NCI-H1092 treated with DMSO at 0.1 percent for 48 hours (cell line): ENCODE results near the gene BCAS1.

Experiments
- DNase-seq: peaks from one replicate; lab custom pipeline; 2025; lab: John Stamatoyannopoulos, UW

Gene BCAS1

DNA sequence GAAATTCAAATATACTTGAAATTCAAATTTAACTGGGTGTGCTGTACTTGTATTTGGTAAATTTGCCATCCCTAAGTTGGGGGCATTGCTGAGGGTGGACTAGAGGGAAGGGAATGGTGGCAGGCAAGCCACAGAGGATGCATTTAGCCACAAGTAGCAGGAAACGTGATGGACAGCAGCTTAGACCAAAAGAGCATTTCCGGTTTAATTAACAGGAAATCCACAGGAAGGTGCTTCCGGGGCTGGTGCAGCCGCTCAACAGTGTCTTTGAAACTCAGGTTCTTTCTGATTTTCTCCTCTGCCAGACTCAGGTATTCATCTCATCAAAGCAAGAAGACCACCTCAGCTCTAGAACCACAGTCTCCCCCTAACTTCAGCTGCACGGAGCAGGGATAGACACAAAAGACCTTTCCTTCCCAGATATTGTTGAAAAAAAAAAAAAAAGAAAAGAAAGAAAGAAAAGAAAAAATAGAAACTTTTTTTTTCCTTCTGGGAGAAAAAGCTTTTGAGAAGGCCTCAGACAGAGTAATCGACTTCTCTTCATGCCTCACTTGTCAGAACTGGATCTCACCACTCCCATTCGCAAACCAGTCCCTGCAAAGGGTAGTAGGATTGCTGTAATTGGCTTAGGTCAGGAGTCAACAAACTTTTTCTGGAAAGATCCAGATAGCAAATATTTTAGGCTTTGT is 8.0 kb upstream of the BCAS1 start:
- DNase-seq = no peak

DNA sequence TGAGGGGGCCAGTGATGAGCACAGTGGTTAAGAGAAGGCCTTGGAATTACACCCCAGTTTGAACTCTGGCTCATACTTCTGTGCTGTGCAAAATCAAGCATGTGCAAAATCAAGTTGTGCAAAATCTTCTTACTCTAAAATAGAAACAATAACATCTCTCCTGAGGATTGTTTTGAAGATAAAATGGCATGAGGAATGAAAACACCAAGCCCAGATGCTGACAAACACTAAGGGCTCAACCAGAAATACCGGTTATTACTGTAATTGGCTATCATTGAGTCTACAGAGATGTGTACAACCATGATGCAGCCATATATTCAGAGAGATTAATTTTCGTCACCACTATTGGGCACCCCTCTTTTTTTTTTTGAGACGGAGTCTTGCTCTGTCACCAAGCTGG is 5.9 kb upstream of the BCAS1 start:
- no peak for DNase-seq

DNA sequence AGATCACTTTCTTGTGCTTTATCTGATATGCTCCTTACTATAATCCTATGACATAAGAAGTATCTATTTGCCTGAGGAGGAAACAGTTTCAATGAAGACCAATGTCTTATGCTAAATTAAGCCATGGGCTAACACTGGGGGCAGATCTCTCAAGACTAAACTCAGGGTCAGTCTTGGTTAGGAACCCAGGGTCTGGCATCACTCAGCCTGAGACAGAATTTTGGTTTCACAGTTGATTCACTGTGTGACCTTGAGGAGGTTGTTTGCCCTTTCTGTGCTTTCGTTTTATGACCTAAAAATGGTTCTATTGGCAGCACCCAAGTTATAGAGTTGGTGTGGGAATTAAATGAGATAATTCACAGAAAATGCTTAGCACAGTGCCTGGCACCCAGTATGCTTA is 4.9 kb upstream of the BCAS1 start:
- DNase-seq = no peak

DNA sequence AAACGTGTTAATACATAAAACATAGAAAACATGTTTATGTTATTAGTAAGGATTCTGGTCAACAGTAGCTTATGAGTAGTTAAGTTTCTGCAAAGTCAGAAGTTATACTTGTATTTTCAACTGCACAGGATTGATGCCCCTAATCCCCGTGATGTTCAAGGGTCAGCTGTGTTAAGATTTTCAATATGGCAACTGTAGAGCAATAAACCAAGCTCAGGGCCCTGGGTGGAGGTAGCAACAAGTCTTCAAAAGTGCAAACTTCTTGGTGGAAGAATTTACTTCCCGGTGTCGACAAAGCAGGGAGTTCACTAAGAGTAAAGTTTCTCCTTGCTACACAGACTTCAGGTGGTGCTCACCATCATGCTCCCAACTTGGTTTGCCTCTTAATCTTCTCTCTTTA is 4.1 kb upstream of the BCAS1 start:
- no peak for DNase-seq

DNA sequence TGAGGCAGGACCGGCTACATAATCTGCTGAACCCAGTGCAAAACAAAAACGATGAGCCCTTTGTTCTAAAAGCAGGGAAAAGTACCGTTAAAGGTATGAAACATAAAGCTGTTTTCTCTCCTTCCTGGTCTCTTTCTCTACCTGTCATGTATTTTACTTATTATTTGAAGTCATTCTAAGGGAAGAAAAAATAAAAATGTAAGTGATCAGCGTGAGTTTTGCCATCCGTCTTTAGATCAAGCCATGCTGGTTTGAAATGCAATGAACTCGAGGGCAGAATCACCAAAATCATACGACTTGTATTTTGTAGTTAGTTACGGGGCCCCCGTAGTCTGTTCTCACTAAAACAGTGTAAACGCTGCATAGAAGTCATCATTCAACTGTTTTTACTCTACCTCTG is 2.9 kb upstream of the BCAS1 start:
- no peak for DNase-seq

DNA sequence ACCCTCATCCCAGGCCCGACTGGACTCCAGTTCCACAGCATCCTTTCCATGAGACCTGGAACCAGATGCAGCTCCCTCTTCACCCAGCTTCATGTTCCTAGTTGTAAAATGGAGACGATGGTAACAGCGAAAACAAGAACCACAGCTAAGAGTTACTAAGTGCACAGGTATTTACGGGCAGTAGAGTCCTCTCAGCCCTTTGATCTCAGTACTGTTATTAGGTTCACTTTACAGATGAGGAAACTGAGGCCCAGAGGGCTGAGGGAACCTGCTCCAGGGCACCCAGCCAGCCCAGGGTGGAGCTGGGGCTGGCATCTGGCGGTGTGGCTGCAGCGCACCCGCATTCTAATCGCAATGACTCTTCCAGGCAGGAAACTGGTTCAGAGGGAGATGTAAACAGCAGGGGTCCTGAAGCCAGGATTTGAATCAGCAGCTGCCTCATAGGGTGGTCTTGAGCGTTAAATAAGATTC is 858 bp downstream of the BCAS1 start:
- no peak for DNase-seq

DNA sequence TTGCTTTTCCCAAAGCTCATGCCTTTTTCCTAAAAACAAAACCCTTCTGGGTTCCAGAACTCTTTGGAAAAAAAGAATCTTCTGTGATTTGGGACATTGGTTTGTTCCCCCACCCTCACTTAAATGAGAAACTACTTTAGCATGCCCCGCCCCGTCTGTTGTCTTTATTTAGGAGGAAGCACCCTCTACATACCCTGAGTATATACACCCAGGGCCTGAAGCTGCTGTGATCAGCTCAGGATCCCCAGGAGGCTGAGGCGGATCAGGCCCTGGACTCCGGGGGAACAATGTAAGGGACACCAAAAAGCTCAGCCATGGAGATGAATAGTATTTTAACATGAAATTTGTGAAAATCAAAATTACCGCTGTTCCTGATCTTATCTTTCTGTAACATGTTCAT is 1.4 kb downstream of the BCAS1 start:
- DNase-seq = no peak

DNA sequence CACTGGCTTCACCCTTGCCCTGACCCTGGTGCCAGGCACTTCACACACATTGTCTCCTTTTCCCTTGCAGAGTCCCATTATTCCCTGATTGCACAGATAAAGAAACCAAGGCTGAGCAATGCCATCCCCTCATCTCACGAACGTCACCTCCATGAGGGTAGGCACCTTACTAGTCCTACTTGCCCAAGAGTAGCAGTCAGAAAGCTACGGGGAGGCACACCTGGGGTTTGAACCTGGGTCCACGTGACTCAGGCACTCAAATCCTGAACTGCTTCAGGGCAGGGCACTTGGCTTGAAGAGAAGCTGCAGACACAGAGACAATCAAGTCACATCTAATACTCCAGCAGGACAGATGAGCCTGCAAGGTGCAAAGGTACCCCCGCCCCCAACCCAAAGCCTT is 1.9 kb downstream of the BCAS1 start:
- no peak for DNase-seq

DNA sequence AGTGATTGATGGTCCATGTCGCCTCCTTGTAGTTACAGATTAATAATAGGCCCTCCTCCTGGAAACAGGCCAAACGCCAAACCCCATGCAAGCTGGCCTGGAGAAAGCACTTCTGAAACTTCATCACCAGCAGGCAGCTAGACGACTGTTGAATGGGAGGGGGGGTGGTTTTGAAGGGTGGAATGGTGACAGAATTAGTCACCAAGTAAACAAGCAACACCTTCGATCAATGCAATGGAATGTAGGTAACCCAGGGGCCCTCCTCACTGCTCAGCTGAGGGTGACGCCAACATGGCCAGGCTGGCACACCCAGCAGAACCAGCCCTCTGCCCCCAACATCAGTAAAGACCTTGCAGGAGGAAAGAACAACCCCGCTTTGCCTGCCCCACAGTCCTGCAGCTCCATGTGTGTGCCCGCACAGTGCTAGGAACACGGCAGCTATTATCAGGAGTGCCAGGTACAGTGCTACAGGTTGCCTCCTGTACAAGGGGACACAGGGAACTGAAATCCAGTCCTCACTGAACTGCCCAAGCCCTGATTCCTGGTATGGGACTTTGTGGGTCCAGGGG is 2.7 kb downstream of the BCAS1 start:
- DNase-seq = no peak

DNA sequence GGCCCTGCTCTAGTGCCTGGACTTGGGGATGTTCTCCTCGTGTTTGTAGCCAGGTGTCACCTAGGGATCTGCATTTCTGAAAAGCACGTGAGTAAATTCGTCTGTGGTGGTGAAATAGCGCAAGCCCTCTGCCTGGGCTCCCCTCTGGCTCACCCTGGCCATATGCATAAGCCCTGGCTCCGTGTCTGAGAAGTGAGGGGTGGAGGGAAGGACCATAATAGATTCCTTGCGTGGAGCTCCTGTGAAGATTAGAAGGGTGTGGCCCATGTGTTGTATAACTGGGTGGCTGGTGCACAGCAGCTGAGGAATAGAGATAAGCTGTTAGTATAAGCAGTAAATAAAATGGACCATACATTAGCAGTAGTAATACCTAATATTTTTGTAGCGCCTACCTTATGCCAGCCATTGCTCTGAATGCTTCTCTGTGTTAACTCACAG is 4.8 kb downstream of the BCAS1 start:
- DNase-seq = no peak

DNA sequence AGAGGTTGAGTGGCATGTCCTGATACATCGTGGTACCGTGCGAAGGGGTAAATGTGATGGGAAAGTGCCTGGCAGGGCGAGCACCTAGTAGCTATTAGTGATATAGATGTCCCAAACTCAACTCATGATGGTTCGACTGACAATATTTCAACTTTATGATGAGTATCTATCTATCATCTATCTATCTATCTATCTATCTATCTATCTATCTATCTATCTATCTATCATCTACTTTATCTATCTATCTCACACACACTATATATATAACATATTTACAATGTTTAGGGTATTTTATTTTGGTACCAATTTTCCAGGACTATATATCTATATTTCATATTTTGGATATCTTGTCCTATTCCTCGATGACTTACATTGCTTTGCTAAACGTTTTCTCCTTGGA is 5.5 kb downstream of the BCAS1 start:
- no peak for DNase-seq

DNA sequence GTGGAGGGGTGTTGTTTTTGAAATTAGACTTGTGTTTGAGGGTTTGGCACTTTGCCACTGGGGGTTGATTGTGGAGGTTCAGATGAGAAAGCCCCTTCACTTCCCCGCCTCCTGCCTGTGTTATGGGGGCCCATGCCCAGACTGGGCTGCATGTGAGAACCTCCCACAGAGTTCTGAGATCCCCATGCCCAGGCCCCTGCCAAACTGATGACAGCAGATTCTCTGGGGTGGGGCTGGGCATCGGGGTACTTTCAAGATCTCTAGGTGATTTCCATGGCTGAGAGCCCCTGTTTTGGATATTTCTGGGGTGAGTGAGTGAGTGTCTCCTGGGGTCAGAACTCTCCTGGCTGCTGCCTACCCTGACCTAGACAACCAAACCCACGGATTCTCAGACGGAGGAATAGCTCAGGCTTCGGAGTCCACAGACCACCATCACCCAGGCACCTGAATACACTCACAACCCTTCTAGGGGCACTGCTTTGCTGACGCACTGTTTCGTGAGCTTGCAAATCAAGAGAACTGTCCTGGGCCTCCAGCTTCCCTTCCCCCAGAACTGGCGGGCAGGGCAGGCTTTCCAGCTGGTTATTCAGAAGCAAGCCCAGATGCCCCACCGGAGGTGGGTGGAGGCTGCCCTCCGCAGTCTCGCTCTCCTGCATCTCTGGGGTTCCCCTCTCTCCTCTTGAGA is 6.3 kb downstream of the BCAS1 start:
- DNase-seq = no peak

DNA sequence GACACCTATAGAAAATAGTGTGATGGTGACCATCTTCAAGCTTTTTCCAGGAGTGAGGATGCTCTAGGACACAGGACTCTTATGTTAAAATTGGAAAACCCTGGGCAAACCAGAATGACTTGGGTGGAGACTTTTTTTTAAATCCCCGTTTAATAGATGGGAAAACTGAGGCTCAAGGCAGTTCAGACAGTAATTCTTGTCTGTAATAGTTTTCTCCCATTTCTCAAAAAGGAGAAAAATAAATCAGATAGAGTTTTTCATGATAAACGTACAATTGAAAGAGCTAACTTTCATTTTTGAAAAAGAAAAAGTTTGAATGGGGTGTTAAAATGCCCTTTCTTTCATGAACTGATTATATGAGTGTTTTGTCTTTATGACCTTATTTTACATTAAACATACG is 6.8 kb downstream of the BCAS1 start:
- no peak for DNase-seq

DNA sequence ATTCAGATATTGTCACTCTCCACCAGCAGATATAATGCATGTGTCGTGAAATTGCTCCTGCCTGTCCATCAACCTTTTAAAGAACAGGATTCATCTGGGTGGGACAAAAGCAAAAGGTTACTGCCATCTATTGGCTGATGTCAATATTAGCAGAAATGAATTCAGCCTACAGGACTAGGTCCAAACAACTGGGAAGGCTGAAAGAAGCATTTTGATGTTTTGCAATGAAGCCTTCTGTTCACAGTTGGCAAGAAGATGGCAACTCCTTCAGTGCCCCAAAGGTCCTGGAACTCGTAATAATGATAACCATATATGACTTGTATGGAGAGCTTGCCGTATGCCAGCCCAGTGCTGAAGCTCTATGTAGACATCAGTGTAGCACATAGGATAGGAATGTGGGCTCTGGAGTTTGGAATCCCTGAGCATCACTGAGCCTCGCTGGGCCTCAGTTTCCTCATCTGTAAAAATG is 7.5 kb downstream of the BCAS1 start:
- peak; percentile 10 for DNase-seq

DNA sequence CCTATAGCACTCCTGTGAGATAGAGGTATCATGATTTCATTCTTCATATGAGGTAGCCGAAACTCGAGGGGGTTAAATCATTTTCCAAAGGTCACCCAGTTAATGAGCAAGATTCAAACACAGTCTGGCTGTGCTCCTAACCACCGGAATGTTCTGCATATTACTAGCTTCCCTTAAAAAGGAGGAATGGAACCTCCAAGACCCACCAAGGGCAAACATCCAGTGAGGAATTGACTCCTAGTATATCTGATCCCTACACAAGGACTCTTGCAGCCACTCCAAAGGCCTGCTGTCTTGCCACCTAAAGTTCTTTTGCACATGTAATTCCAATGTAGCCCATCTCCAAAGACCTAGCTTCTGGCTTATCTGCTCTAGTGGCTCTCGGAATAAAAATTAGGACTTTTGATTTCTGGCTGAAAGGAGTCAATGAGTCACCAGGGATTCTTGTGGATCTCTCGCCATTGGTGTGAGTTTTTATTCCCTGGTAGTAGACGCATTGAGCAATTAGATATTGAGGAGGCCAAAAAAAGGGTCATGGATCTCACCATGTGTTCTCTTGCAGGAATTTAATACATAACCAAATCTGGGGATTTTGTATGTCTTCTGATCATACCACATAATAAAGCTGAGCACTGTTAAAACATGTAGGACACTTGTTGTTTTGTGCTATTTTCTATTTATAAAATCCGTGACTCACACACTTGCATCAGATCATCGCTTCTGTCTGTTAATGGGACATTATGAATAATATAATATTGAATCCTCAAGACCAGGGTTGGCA is 9.1 kb downstream of the BCAS1 start:
- no peak for DNase-seq

DNA sequence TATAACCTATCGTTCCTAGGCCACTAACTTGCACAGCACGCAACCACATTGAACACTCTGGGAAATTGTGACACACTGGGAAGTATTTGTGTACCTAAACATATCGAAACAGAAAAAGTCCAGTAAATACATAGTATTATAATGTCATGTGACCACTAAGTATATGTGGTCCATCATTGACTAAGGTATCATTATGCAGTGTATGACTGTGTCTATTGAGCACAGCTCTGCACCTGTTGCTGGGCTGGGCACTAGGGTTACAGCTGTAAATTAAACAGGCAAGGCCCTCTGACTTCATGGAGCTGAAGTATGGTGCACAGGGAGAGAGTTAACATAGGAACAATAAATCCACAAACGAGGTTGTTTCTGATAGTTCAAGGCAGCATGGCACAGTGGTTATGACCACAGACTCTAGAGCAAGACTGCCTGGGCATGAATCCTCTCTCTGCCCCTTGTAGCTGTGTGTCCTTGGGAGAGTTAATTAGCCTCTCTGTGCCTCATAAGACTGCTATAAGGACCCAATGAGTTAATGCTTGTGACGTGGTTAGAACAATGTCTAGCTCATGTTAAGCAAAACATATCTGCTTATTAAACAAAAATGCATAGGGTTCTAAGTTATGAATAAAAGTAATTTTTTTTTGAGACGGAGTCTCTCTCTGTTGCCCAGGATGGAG is 10.6 kb downstream of the BCAS1 start:
- DNase-seq = no peak

DNA sequence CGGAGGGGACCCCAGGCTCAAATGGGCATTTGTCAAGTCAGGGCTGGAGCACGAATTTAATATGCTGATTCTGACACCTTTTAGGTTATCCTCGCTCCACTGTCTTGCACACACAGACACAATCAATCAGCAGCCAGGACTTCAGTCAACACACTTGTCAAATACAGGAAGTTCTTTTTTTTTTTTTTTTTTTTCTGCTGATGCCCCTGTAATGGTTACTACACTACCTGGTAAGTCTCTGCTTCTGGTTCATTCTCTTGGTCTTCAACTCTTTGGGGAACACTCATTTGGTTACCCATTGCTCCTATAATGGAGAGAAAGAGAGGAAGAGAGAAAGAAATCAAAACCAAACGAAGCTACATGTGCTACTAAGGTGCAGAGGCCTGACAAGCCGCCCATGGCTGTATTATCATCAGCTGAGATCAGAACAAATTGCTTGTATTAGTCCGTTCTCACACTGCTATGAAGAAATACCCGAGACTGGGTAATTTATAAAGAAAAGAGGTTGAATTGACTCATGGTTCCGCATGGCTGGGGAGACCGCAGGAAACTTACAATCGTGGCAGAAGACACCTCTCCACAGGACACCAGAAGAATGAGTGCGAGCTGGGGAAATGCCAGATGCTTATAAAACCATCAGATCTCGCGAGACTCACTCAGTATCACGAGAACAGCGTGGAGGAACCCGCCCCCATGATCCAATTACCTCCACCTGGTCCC is 11.8 kb downstream of the BCAS1 start:
- no peak for DNase-seq

DNA sequence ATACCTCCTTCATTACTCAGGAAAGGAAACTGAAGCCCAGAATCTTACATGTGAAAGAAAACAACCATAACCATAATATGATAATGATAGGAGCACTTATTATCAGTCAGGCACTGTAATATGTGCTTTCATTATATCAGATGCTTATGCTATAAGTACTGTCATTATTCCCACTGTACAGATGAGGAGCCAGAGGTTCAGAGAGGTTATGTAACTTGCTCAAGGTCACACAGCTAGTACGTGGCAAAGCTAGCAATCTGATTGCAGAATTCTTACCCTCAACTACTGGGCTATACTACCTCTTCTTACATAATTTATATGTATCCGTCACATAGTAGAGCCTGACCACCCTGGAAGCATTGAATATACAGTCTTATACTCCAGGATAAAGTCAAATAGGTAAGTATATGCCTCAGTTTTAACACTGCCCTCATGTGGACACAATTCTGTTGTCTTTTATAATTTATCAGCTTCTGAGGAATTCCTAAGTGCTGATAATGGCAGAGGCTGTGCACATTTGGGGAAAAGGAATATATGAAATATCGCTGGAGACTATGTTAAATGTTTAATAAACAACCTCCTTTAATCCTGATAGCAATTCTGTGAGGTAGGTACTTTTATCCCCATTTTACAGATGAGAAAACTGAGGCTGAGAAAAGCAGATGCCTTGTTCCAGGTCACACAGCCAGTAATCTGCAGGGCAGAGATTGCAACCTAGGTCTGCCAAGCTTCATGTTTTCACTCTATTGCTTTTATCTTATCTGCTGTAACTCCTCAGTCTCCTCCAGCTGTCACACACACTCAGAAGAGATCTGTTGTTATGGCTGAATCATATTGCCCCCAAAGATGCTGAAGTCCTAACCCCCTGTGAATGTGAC is 13.4 kb downstream of the BCAS1 start:
- DNase-seq = no peak

DNA sequence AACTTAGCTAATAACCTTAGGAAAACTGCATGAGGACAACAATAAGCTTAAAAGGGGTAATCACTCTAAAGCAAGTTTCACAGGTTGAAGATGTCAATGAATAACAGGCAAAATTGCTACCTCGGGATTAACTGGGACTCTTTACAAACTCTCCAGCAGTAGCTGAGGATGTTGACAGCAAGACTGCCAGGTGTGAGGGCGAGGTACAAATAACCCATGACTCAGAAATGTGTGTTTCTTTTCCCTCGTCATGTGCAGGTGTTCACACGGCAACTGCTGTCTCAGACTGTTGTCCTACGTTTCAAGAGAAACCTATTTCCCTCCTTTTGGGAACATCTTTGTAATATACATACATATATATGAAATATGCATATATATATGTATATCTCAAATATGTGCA is 15.9 kb downstream of the BCAS1 start:
- DNase-seq = no peak

DNA sequence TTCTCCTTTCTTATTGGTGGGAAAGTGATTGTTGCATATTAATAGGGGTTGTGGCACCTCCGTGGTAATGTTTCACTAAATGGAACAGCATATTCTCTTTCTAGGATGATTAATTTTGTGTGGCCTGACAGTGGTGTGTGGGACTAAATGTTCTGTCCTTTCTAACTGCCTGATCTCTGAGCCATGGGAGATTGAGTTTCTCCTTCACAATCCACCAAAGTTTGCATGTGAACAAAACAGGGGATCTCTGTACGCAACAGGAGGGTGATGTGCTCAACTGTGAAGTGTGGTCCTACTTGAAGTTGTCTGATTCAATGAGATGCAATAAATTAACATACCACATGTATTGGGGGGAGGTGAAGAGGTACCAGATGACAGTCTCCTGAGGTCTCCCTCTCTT is 19.3 kb downstream of the BCAS1 start:
- DNase-seq = no peak
